Esophagus muscularis mucosa (tissue), 4 donors: ENCODE data around the gene ZDHHC6.

Experiments used
- EP300 ChIP-seq: sonication (generic); formaldehyde crosslinking; IDR thresholded peaks from one replicate; pipeline ENCODE4 v1.6.1; 2017; ENCODE audit warnings: antibody characterized with exemption
- POLR2A ChIP-seq: fragments of 450-650 bp; IDR thresholded peaks from one replicate; pipeline ENCODE4 v1.6.1; 2017; ENCODE audit warnings: antibody characterized with exemption, moderate library complexity, mild to moderate bottlenecking, low read depth
- POLR2AphosphoS5 ChIP-seq, 2 donors: sonication (generic); formaldehyde crosslinking; IDR thresholded peaks; one replicate each; pipeline ENCODE4 v1.6.1; 2017; ENCODE audit warnings: antibody characterized with exemption in 2 of 2
- TF ChIP-seq, protein P1 (sequence below), 3 experiments: fragments of 200-600 bp in 2 of 3; fragments of 450-650 bp in 1 of 3; sonication (generic) in 2 of 3; IDR thresholded peaks; one replicate each; pipeline ENCODE4 v1.5.1; 2017 to 2019; ENCODE audit warnings: antibody characterized with exemption in 3 of 3, mild to moderate bottlenecking in 2 of 3, moderate library complexity in 1 of 3

DNA sequence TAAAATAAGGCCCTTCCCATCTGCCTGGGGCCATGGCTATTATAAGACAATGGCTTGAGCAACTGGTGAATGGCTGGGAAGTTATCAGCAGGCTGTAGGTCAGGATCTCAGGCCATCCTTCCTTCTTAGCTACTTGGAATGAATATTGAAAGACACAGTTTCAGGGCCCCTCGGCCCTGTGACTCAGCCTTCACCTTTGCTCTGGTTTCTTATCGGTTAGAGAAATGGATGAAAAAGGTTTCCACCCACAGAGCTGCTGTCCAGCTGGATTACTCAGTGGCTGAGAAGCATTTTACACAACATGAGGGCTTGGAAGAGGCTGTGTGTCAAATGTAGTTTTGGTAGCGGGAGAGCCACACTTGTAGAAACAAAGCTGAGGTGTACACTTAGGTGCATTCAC is 63.4 kb downstream of the ZDHHC6 start:
- TF ChIP-seq, protein P1, sequence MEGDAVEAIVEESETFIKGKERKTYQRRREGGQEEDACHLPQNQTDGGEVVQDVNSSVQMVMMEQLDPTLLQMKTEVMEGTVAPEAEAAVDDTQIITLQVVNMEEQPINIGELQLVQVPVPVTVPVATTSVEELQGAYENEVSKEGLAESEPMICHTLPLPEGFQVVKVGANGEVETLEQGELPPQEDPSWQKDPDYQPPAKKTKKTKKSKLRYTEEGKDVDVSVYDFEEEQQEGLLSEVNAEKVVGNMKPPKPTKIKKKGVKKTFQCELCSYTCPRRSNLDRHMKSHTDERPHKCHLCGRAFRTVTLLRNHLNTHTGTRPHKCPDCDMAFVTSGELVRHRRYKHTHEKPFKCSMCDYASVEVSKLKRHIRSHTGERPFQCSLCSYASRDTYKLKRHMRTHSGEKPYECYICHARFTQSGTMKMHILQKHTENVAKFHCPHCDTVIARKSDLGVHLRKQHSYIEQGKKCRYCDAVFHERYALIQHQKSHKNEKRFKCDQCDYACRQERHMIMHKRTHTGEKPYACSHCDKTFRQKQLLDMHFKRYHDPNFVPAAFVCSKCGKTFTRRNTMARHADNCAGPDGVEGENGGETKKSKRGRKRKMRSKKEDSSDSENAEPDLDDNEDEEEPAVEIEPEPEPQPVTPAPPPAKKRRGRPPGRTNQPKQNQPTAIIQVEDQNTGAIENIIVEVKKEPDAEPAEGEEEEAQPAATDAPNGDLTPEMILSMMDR (IDR thresholded peaks at IDR 0.05): no peak
- TF ChIP-seq EP300 (no peak), POLR2A (no peak), POLR2AphosphoS5 (IDR thresholded peaks at IDR 0.05) (no peak)
